Spleen (tissue), 11 donors: ENCODE data around the gene PHF24. TPM values are rescaled to one million over a fixed set of nuclear protein-coding genes. Genes with fewer than 3 reads are reported as not detected.

Experiments
- DNase-seq: peaks from one replicate; pipeline ENCODE4 v3.0.0-alpha.2; 2020
- H3K27ac ChIP-seq, 8 donors: fragments of 200-600 bp; sonication (generic) in 7 of 8; 1 replicate in 4 of 8; 2 replicates in 4 of 8; pipeline versions ENCODE4 v1.5.0 to v1.8.0; 2016 to 2021; ENCODE audit warnings: inconsistent platforms in 4 of 8, mild to moderate bottlenecking in 4 of 8, moderate library complexity in 1 of 8
- H3K27me3 ChIP-seq, 7 donors: fragments of 200-600 bp; sonication (generic) in 6 of 7; replicated peaks in 1 of 7; 1 replicate in 4 of 7; 2 replicates in 3 of 7; pipeline versions ENCODE4 v1.5.0 to v1.8.0; 2016 to 2021; ENCODE audit warnings: inconsistent platforms in 3 of 7, mild to moderate bottlenecking in 1 of 7
- H3K36me3 ChIP-seq, 6 donors: fragments of 200-600 bp; sonication (generic) in 5 of 6; 1 replicate in 4 of 6; 2 replicates in 2 of 6; pipeline versions ENCODE4 v1.5.0 to v1.8.0; 2016 to 2021; ENCODE audit warnings: inconsistent platforms in 2 of 6
- H3K4me1 ChIP-seq, 6 donors: fragments of 200-600 bp; sonication (generic) in 5 of 6; 1 replicate in 3 of 6; 2 replicates in 3 of 6; pipeline versions ENCODE4 v1.5.0 to v1.8.0; 2016 to 2021; ENCODE audit warnings: inconsistent platforms in 3 of 6
- H3K4me3 ChIP-seq, 8 donors: fragments of 200-600 bp; sonication (generic) in 7 of 8; 1 replicate in 4 of 8; 2 replicates in 4 of 8; pipeline versions ENCODE4 v1.5.0 to v1.8.0; 2016 to 2021; ENCODE audit warnings: inconsistent platforms in 4 of 8, mild to moderate bottlenecking in 4 of 8, moderate library complexity in 2 of 8
- H3K9me3 ChIP-seq, 8 donors: fragments of 200-600 bp; sonication (generic) in 7 of 8; 1 replicate in 4 of 8; 2 replicates in 4 of 8; pipeline versions ENCODE4 v1.5.0 to v1.8.0; 2016 to 2021; ENCODE audit warnings: inconsistent platforms in 4 of 8
- POLR2A ChIP-seq, 3 donors: fragments of 450-650 bp; IDR thresholded peaks; one replicate each; pipeline ENCODE4 v1.5.1; 2017; ENCODE audit warnings: antibody characterized with exemption in 3 of 3, mild to moderate bottlenecking in 1 of 3
- POLR2AphosphoS5 ChIP-seq, 3 donors: sonication (generic); formaldehyde crosslinking; IDR thresholded peaks; one replicate each; pipeline ENCODE4 v1.5.1; 2017; ENCODE audit warnings: antibody characterized with exemption in 3 of 3
- WGBS, 5 donors: extraction: QIAGEN DNeasy Blood & Tissue Kit in 3 of 5; methylation state at CpG; one replicate each; pipeline versions ENCODE4 v1.1.5 to v1.1.7; 2013 to 2018; 5-methylcytosine and 5-hydroxymethylcytosine counted together
- intact Hi-C: fragments of 100-400 bp; cut with DNase I; formaldehyde crosslinking; loops from one replicate; pipeline ENCODE4 v1.15.0; 2023; ENCODE audit warnings: low total_unique reads
- polyA plus RNA-seq, 3 donors: library from polyadenylated mRNA; stranded (reverse); fragments of 200-250 nt; gene quantifications; one replicate each; pipeline ENCODE4 v1.2.1, GENCODE V29; 2013
- total RNA-seq, 7 donors: library from RNA; depleted of rRNA in 3 of 7; stranded (reverse); fragments of >200 nt in 3 of 7; fragmentation: NEBNext Ultra II Directional in 4 of 7; extraction: Animal tissue kit (Norgen Biotek cat#: 25700) in 4 of 7; gene quantifications; one replicate each; pipeline versions ENCODE4 v1.1.0 to v1.2.1, GENCODE V29; 2016 to 2021
- TF ChIP-seq, protein P1 (sequence below), 11 experiments: fragments of 200-600 bp in 7 of 11; fragments of 450-650 bp in 4 of 11; sonication (generic) in 4 of 11; IDR thresholded peaks in 8 of 11; conservative IDR thresholded peaks in 3 of 11; 1 replicate in 7 of 11; 2 replicates in 4 of 11; pipeline versions ENCODE4 v1.4.0 to v1.8.0; 2016 to 2021; ENCODE audit warnings: antibody characterized with exemption in 11 of 11, inconsistent platforms in 4 of 11, mild to moderate bottlenecking in 1 of 11
- donor health status: healthy with polysubstance abuse.
- donor health status: DM: no; HTN: no; CAD: no; lungs with moderate emphysema.
- donor health status: DM: no; HTN: no; CAD: no.
- donor health status: Bipolar disorder and iron deficiency.
- donor health status: healthy.
- donor health status: DM: no; HTN: no; CAD: no.
- donor health status: DM: yes; HTN: yes; CAD: no.

PHF24 gene
- total and polyA plus RNA-seq, 10 donors: 0.17 to 2.4 (median 0.37) TPM

DNA sequence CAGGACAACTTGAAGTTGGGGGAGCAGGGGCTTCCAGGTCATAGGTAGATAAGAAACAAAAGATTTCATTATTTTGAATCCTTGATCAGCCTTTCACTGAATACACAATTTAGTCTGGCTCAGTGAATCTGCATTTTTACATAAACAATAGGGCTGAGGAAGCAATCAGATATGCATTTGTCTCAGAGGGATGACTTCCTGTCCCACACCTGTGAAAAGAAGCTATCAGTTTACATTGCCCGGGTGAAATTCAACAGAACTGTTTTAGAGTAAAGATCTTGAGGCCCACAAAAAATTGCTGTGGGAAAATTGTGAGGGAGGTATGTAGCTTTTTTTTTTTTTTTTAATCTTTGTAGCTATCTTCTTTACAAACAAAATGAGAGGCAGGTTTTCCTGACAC is 69.8 kb downstream of the PHF24 start:
- Histone ChIP-seq H3K36me3 (peaks cover 0 to 26% (median 0%) of the 10 kb centered on the region in 6 donors), H3K4me1 (peaks cover 0 to 11% (median 0%) of the 10 kb centered on the region in 6 donors), H3K9me3 (no peaks in the 10 kb centered on the region), H3K4me3 (no peak overlapping the region), H3K27me3 (no peaks in the 10 kb centered on the region), H3K27ac (no peak overlapping the region)
- TF ChIP-seq POLR2A (IDR thresholded peaks at IDR 0.05) (no peak), POLR2AphosphoS5 (IDR thresholded peaks at IDR 0.05) (no peak)
- TF ChIP-seq, protein P1, sequence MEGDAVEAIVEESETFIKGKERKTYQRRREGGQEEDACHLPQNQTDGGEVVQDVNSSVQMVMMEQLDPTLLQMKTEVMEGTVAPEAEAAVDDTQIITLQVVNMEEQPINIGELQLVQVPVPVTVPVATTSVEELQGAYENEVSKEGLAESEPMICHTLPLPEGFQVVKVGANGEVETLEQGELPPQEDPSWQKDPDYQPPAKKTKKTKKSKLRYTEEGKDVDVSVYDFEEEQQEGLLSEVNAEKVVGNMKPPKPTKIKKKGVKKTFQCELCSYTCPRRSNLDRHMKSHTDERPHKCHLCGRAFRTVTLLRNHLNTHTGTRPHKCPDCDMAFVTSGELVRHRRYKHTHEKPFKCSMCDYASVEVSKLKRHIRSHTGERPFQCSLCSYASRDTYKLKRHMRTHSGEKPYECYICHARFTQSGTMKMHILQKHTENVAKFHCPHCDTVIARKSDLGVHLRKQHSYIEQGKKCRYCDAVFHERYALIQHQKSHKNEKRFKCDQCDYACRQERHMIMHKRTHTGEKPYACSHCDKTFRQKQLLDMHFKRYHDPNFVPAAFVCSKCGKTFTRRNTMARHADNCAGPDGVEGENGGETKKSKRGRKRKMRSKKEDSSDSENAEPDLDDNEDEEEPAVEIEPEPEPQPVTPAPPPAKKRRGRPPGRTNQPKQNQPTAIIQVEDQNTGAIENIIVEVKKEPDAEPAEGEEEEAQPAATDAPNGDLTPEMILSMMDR (IDR thresholded peaks at IDR 0.05 in 8 of 11, conservative IDR thresholded peaks at IDR 0.05 in 3 of 11): no peak
- intact Hi-C loops: no loop called here
- WGBS, 5 donors: 38 to 70% (median 56%) methylated on average over 1 of the region's 1 CpG
- DNase-seq: no peak

DNA sequence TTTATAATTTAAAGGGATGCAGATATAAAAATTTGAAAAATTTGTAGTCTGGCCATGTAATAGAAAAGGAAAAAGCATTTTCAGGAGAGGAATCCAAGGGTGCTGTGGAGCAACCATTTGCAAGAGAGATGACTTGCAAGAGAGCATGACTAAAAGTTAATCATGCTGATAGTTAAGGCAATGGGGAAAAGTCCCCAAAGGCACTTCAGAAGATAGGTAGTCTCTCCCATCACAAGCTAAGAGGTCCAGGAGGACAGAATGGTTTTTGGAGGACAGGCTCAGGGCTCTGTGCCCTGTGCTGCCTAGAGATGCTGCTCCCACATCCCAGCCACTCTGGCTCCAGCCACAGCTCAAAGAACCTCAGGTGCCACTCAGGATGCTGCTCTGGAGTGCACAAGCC is 70.3 kb downstream of the PHF24 start:
- no peak for TF ChIP-seq POLR2A (IDR thresholded peaks at IDR 0.05)
- no peak for TF ChIP-seq POLR2AphosphoS5 (IDR thresholded peaks at IDR 0.05)
- TF ChIP-seq, protein P1 (IDR thresholded peaks at IDR 0.05 in 8 of 11, conservative IDR thresholded peaks at IDR 0.05 in 3 of 11): no peak
- no peaks in the 10 kb centered on the region for H3K9me3 ChIP-seq
- peaks cover 0 to 8% (median 0%) of the 10 kb centered on the region in 6 donors for H3K4me1 ChIP-seq
- no peaks in the 10 kb centered on the region for H3K27me3 ChIP-seq
- no peak overlapping the region for H3K27ac ChIP-seq
- no peak overlapping the region for H3K4me3 ChIP-seq
- H3K36me3 ChIP-seq: peaks cover 0 to 26% (median 0%) of the 10 kb centered on the region in 6 donors
- intact Hi-C loops: no loop called here
- no peak for DNase-seq

DNA sequence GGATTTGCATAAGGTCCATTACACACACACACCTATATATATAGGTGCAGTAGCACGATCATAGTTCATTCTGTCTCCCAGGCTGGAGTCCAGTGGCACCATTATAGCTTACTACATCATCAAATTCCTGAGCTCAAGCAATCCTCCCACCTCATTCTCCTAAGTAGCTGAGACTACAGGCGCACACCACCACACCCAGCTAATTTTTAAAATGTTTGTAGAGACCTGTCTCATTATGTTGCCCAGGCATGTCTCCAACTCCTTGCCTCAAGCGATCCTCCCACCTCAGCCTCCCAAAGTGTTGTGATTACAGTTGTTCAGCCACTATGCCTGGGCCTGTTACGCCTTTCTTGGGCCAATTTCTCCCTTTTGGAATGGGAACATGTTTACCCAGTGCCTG is 71.2 kb downstream of the PHF24 start:
- H3K27ac ChIP-seq: no peak overlapping the region
- H3K4me1 ChIP-seq: no peaks in the 10 kb centered on the region
- H3K36me3 ChIP-seq: peaks cover 0 to 26% (median 0%) of the 10 kb centered on the region in 6 donors
- TF ChIP-seq POLR2AphosphoS5 (IDR thresholded peaks at IDR 0.05): no peak
- TF ChIP-seq, protein P1 (IDR thresholded peaks at IDR 0.05 in 8 of 11, conservative IDR thresholded peaks at IDR 0.05 in 3 of 11): no peak
- TF ChIP-seq POLR2A (IDR thresholded peaks at IDR 0.05): no peak
- intact Hi-C loops: no loop called here
- H3K4me3 ChIP-seq: no peak overlapping the region
- no peak for DNase-seq
- no peaks in the 10 kb centered on the region for H3K9me3 ChIP-seq
- WGBS, 5 donors: 70 to 100% (median 90%) methylated on average over 3 to 4 of the region's 4 CpGs
- H3K27me3 ChIP-seq: no peaks in the 10 kb centered on the region

DNA sequence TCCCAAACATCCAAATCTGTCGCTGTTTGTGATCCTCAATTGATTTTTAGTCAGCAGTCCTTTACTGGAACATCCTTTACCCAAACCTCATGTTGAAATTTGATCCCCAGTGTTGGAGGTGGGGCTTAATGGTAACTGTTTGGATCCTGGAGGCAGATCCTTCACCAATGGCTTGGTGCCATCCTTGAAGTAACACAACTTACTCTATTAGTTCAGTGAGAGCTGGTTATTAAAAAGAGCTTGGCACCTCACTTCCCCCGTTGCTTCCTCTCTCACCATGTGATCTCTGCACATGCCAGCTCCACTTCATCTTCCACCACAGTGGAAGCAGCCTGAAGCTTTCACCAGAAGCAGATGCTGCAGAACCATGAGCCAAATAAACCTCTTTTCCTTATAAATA is 71.8 kb downstream of the PHF24 start:
- intact Hi-C loops: no loop called here
- peaks cover 0 to 25% (median 0%) of the 10 kb centered on the region in 6 donors for H3K36me3 ChIP-seq
- DNase-seq: no peak
- H3K27ac ChIP-seq: no peak overlapping the region
- no peak overlapping the region for H3K4me3 ChIP-seq
- TF ChIP-seq POLR2A (IDR thresholded peaks at IDR 0.05) (no peak), POLR2AphosphoS5 (IDR thresholded peaks at IDR 0.05) (no peak)
- TF ChIP-seq, protein P1 (IDR thresholded peaks at IDR 0.05 in 8 of 11, conservative IDR thresholded peaks at IDR 0.05 in 3 of 11): no peak
- H3K4me1 ChIP-seq: no peaks in the 10 kb centered on the region
- 62 to 77% (median 69%) methylated on average over 2 of the region's 2 CpGs for WGBS, 5 donors
- no peaks in the 10 kb centered on the region for H3K9me3 ChIP-seq
- no peaks in the 10 kb centered on the region for H3K27me3 ChIP-seq

Other genes with a start within 250 kb of the PHF24 start
- gene CCL21, start 248.1 kb upstream of the PHF24 start, total RNA-seq: 100 to 1,000 TPM in 3 of 7 donors, 10 to 100 TPM in 4; 45.1 to 279 (median 81.8) TPM
- 100 to 1,000 TPM; 221 to 367 (median 312) TPM for gene CCL21, start 248.1 kb upstream of the PHF24 start, polyA plus RNA-seq
- gene DNAJB5, start 31.5 kb downstream of the PHF24 start, total RNA-seq: 10 to 100 TPM in 5 of 7 donors, 1 to 10 TPM in 2; 5.6 to 14.4 (median 12.8) TPM
- gene DNAJB5, start 31.5 kb downstream of the PHF24 start, polyA plus RNA-seq: 1 to 10 TPM; 4.9 to 8.6 (median 6.7) TPM
- gene VCP, start 114.3 kb downstream of the PHF24 start, total RNA-seq: 100 to 1,000 TPM; 163 to 269 (median 194) TPM
- 10 to 100 TPM; 48.5 to 84.5 (median 67.2) TPM for gene VCP, start 114.3 kb downstream of the PHF24 start, polyA plus RNA-seq
- gene FANCG, start 121.7 kb downstream of the PHF24 start, total RNA-seq: 10 to 100 TPM; 15.8 to 31.6 (median 22.6) TPM
- 10 to 100 TPM; 20.5 to 37.5 (median 26.3) TPM for gene FANCG, start 121.7 kb downstream of the PHF24 start, polyA plus RNA-seq
- 10 to 100 TPM; 17.5 to 25.0 (median 21.0) TPM for gene PIGO, start 138.3 kb downstream of the PHF24 start, total RNA-seq
- 10 to 100 TPM; 10.4 to 20.0 (median 19.7) TPM for gene PIGO, start 138.3 kb downstream of the PHF24 start, polyA plus RNA-seq
- gene STOML2, start 144.8 kb downstream of the PHF24 start, total RNA-seq: 10 to 100 TPM; 54.2 to 75.5 (median 58.7) TPM
- gene STOML2, start 144.8 kb downstream of the PHF24 start, polyA plus RNA-seq: 10 to 100 TPM; 56.9 to 80.7 (median 72.0) TPM
- gene ATOSB, start 157.6 kb downstream of the PHF24 start, total RNA-seq: 10 to 100 TPM; 30.9 to 45.0 (median 35.2) TPM
- gene ATOSB, start 157.6 kb downstream of the PHF24 start, polyA plus RNA-seq: 10 to 100 TPM in 2 of 3 donors, 1 to 10 TPM in 1; 8.7 to 24.0 (median 23.3) TPM
- gene UNC13B, start 203.7 kb downstream of the PHF24 start, total RNA-seq: 10 to 100 TPM; 10.7 to 18.7 (median 14.2) TPM
- gene UNC13B, start 203.7 kb downstream of the PHF24 start, polyA plus RNA-seq: 1 to 10 TPM; 2.4 to 4.9 (median 2.5) TPM